A673 (cell line): ENCODE data around the gene SLC9C2. TPM values are rescaled to one million over a fixed set of nuclear protein-coding genes. Genes with fewer than 3 reads are reported as not detected.

Experiments used
- BruUV-seq: library from RNA; stranded (reverse); fragments of 400-500 nt; replicated peaks from 2 replicates; lab custom pipeline; 2021; lab: Mats Ljungman, UMichigan
- CTCF ChIA-PET: fragments of 300-600 bp; sonication (Branson Sonifier 250); formaldehyde crosslinking; loops from one replicate; lab custom pipeline; 2022; ENCODE audit warnings: antibody characterized with exemption; lab: Charles Lee
- POLR2A ChIA-PET: fragments of 300-600 bp; sonication (Branson Sonifier 250); formaldehyde crosslinking; loops from one replicate; lab custom pipeline; 2022; ENCODE audit warnings: antibody characterized with exemption; ENCODE audit not compliant: low non-redundant PET; lab: Charles Lee
- DNase-seq: peaks from one replicate; pipeline ENCODE4 v3.0.0-alpha.2; 2015; ENCODE audit warnings: low spot score
- H3K27ac ChIP-seq: fragments of 200-600 bp; sonication (generic); 2 replicates; pipeline ENCODE4 v1.5.1; 2016; ENCODE audit warnings: mixed run types, low read depth, mild to moderate bottlenecking, mixed read lengths, antibody characterized with exemption, low read length; ENCODE audit not compliant: poor library complexity, severe bottlenecking
- H3K27me3 ChIP-seq: fragments of 200-600 bp; sonication (generic); replicated peaks from 2 replicates; pipeline ENCODE4 v1.6.1; 2017; ENCODE audit warnings: mixed run types, low read depth, mild to moderate bottlenecking, mixed read lengths, antibody characterized with exemption, low read length; ENCODE audit not compliant: insufficient read depth, poor library complexity
- H3K36me3 ChIP-seq: fragments of 200-600 bp; sonication (generic); 2 replicates; pipeline ENCODE4 v1.6.1; 2016; ENCODE audit warnings: mixed run types, mild to moderate bottlenecking, mixed read lengths, antibody characterized with exemption, low read length; ENCODE audit not compliant: insufficient read depth, poor library complexity, severe bottlenecking
- H3K4me1 ChIP-seq: fragments of 200-600 bp; sonication (generic); 2 replicates; pipeline ENCODE4 v1.6.1; 2017; ENCODE audit warnings: mixed run types, mild to moderate bottlenecking, mixed read lengths, antibody characterized with exemption, low read length; ENCODE audit not compliant: insufficient read depth, poor library complexity, severe bottlenecking
- H3K4me3 ChIP-seq: fragments of 200-600 bp; sonication (generic); 2 replicates; pipeline ENCODE4 v1.5.1; 2016; ENCODE audit warnings: low read depth, mixed run types, mild to moderate bottlenecking, mixed read lengths, low read length; ENCODE audit not compliant: poor library complexity, severe bottlenecking
- H3K9me3 ChIP-seq: fragments of 200-600 bp; sonication (generic); 2 replicates; pipeline ENCODE4 v1.6.1; 2016; ENCODE audit warnings: mixed run types, low read depth, mild to moderate bottlenecking, mixed read lengths, antibody characterized with exemption, low read length; ENCODE audit not compliant: poor library complexity, severe bottlenecking
- EZH2 ChIP-seq: fragments of 200-600 bp; sonication (generic); IDR thresholded peaks from 2 replicates; pipeline ENCODE4 v1.6.1; 2017; ENCODE audit warnings: borderline replicate concordance, low read depth, mild to moderate bottlenecking, mixed read lengths, antibody characterized with exemption, low read length; ENCODE audit not compliant: poor library complexity, severe bottlenecking
- intact Hi-C: fragments of 100-400 bp; cut with micrococcal nuclease; formaldehyde crosslinking; loops from one replicate; pipeline ENCODE4 v1.10.0; 2022; ENCODE audit not compliant: unreplicated experiment
- total RNA-seq: library from RNA; stranded (reverse); gene quantifications from 2 replicates; pipeline ENCODE4 v1.2.3, GENCODE V29; 2021
- TF ChIP-seq, protein P1 (sequence below): fragments of 300-800, 200-600 bp; sonication (generic); conservative IDR thresholded peaks from 2 replicates; pipeline ENCODE4 v1.5.1; 2017; ENCODE audit warnings: low read depth, mild to moderate bottlenecking, antibody characterized with exemption, low read length, moderate library complexity, mixed read lengths

SLC9C2 gene
- total RNA-seq, 1 experiment from 2014 or later, result not detected

DNA sequence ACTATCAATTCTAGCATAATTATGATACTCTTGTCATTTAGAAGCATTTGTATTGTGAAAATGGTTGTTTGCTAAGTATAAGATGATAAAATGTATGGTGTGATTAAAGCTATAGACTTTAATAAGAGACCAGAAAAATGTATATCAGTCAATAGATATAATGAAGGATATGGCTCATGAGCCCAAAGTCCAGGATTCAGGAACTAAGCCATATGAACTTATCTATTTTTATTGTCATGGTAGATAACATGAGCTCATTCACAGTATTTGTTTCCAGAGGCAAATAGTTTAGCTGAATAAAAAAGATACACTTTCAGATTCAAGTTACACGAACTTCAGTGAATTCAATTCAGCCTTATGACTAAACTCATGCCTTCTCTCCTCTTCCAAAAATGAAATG, 93.1 kb downstream of the SLC9C2 start:
- peaks cover 12% of the 10 kb centered on the region for H3K4me1 ChIP-seq
- DNase-seq, result no peak
- CTCF ChIA-PET, result no interaction called here
- no peaks in the 10 kb centered on the region for H3K9me3 ChIP-seq
- TF ChIP-seq EZH2, result no peak
- TF ChIP-seq, protein P1, sequence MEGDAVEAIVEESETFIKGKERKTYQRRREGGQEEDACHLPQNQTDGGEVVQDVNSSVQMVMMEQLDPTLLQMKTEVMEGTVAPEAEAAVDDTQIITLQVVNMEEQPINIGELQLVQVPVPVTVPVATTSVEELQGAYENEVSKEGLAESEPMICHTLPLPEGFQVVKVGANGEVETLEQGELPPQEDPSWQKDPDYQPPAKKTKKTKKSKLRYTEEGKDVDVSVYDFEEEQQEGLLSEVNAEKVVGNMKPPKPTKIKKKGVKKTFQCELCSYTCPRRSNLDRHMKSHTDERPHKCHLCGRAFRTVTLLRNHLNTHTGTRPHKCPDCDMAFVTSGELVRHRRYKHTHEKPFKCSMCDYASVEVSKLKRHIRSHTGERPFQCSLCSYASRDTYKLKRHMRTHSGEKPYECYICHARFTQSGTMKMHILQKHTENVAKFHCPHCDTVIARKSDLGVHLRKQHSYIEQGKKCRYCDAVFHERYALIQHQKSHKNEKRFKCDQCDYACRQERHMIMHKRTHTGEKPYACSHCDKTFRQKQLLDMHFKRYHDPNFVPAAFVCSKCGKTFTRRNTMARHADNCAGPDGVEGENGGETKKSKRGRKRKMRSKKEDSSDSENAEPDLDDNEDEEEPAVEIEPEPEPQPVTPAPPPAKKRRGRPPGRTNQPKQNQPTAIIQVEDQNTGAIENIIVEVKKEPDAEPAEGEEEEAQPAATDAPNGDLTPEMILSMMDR, result no peak
- H3K27ac ChIP-seq, result no peak overlapping the region
- no peaks in the 10 kb centered on the region for H3K36me3 ChIP-seq
- intact Hi-C loops, result no loop called here
- POLR2A ChIA-PET, result no interaction called here
- no peaks in the 10 kb centered on the region for H3K27me3 ChIP-seq
- BruUV-seq, result no TSS peak
- H3K4me3 ChIP-seq, result no peak overlapping the region

DNA sequence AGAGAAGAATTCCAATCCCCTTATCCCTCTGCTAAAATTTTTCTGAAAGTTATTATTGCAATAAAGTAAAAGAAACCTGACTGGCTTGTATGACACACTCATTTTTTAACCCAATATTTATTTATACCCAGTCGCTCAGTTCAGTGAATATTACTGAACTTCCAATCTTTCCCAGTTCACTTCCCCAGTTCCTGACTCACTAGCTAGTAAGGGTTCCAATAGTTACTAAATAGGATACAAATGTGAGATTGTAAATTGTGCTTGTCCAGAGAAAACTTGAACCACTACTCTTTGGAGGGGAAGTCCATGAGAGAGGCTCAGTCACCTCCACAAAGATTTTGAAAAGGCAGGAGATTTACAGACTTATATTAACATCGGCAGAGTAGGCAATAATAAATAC, 94.3 kb downstream of the SLC9C2 start:
- Histone ChIP-seq H3K4me3 (no peak overlapping the region), H3K27me3 (no peaks in the 10 kb centered on the region), H3K36me3 (no peaks in the 10 kb centered on the region), H3K9me3 (no peaks in the 10 kb centered on the region), H3K4me1 (peaks cover 18% of the 10 kb centered on the region), H3K27ac (no peak overlapping the region)
- BruUV-seq, result no TSS peak
- intact Hi-C loops, result no loop called here
- TF ChIP-seq EZH2, result no peak
- TF ChIP-seq, protein P1, result no peak
- CTCF ChIA-PET, result no interaction called here
- DNase-seq, result no peak
- POLR2A ChIA-PET, result no interaction called here

DNA sequence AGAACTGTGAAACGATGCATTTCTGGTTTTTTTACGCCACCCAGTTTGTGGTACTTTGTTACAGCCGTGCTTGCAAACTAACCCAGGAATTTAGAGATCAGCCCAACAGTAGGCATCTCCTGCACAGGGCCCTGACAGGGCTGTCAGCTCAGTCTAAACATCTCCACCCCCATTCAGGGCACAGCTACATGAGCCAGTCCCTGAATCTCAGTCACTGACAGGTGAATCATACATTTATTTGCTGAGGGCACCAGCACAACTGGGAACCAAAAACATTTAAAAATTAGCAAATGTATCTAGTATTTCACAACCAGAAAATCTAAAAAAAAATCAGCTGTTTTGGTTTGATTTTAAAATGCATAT, 95.0 kb downstream of the SLC9C2 start:
- BruUV-seq, result no TSS peak
- Histone ChIP-seq H3K36me3 (no peaks in the 10 kb centered on the region), H3K4me3 (no peak overlapping the region), H3K27me3 (no peaks in the 10 kb centered on the region), H3K4me1 (peaks cover 18% of the 10 kb centered on the region), H3K9me3 (no peaks in the 10 kb centered on the region), H3K27ac (no peak overlapping the region)
- intact Hi-C loops, result no loop called here
- ChIA-PET CTCF (no interaction called here), POLR2A (no interaction called here)
- no peak for DNase-seq
- TF ChIP-seq EZH2, result no peak

DNA sequence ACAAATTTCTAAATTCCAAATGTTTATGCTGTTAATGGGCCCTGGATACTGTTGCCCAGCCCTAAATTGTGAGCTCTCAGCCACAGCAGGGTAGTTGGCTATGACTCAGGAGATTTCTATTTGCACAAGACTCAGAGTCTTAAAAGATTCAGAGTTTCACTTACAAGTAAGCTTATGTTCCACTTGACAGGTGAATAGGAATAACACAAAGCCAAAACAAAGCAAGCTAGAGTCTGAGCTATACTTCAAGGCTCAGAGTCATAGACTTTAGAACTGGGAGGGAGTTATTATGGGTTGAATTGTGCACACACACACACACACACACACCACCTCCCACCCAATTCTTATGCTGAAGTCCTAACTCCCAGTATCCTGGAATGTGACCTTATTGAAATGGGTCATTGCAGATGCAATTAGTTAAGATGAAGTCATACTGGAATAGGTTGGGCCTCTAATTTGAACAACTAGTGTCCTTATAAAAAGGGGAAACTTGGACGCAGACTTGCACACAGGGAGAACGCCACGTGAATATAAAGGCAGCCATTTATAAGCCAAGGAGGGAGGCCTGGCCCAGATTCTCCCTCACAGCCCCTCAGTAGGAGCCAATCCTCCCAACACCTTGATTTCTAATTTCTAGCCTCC, 95.5 kb downstream of the SLC9C2 start:
- no TSS peak for BruUV-seq
- H3K27ac ChIP-seq, result no peak overlapping the region
- no peak for TF ChIP-seq EZH2
- TF ChIP-seq, protein P1, result no peak
- intact Hi-C loops, result no loop called here
- no peak overlapping the region for H3K4me3 ChIP-seq
- H3K36me3 ChIP-seq, result no peaks in the 10 kb centered on the region
- peaks cover 18% of the 10 kb centered on the region for H3K4me1 ChIP-seq
- CTCF ChIA-PET, result no interaction called here
- POLR2A ChIA-PET, result no interaction called here
- no peaks in the 10 kb centered on the region for H3K9me3 ChIP-seq
- peak; percentile 69 for DNase-seq
- H3K27me3 ChIP-seq, result no peaks in the 10 kb centered on the region
